Activated CD8-positive, alpha-beta memory T cell treated with anti-CD3 and anti-CD28 coated beads for 24 hours (primary cell): Measurements from ENCODE around the gene SNX17.
A peak's percentile ranks its signal among the peaks of the same experiment; 100 is the strongest.

Experiments used
- DNase-seq: peaks from one replicate; pipeline ENCODE4 v3.0.0-alpha.2; 2020

The SNX17 gene

DNA sequence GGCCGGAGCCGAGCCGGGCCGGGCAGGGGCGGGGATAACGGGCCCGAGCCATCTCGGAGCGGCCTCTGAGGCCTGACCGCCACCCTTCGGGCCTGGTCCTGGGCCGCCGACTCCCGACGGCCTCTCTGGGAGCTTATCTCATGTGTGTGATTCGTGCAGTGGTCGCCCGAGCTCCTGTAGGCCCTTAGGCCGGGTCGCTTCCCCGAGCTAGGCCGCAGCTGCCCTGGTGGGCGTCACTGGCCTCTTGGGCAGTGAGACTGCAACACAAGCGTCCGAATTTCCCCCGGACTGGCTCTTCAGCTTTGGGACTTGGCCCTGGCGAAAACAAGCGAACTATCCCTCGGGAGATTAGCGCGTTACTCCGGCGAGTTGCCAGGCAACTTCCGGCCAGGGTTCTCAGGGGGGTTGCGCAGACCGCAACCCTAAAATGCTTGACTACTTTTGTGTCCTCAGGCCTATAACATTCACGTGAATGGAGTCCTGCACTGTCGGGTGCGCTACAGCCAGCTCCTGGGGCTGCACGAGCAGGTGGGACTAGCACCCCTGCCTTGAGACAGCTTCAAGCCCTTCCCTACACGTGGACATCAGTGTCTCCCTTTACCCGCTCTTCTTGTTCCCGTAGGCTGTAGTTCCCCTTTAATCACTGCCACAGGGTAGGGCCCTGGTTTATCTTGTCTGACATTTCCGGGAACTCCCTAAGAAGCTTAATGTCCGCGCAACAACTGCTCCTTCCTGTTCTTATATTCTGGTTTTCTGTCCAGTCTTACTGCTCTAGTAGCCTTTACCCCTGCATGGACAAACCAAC lies 602 bp downstream of the SNX17 start:
- peak; percentile 82 for DNase-seq

DNA sequence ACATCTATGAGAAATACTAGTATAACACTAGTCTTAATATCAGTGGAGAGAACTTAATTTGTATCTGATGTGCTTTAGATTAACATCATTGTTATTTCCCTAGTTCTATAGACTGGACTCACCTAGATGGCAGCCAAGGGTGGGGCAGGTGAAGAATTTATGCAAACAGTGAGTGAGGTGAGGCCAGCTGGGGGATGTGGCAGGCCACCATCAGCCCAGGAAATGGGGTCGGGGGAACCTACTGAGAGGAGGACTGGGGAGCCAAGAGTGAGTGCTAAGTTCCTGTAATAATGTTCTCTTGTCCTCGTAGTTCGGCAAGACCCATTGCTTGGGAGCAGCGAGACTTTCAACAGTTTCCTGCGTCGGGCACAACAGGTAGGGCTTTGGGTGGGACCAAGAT lies 2.5 kb downstream of the SNX17 start:
- no peak for DNase-seq

DNA sequence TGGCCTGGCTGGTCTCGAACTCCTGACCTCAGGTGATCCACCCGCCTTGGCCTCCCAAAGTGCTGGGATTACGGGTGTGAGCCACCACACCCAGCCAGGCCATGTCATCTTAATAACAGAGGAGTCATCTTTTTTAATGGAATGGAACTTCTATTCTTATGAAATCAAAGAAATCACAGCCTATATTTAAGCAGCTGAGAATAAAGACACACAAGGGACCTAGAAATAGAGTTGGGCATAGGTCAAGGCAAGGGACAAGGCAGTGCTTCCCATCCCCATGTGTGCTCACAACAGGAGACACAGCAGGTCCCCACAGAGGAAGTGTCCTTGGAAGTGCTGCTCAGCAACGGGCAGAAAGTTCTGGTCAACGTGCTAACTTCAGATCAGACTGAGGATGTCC lies 3.2 kb downstream of the SNX17 start:
- DNase-seq = no peak

DNA sequence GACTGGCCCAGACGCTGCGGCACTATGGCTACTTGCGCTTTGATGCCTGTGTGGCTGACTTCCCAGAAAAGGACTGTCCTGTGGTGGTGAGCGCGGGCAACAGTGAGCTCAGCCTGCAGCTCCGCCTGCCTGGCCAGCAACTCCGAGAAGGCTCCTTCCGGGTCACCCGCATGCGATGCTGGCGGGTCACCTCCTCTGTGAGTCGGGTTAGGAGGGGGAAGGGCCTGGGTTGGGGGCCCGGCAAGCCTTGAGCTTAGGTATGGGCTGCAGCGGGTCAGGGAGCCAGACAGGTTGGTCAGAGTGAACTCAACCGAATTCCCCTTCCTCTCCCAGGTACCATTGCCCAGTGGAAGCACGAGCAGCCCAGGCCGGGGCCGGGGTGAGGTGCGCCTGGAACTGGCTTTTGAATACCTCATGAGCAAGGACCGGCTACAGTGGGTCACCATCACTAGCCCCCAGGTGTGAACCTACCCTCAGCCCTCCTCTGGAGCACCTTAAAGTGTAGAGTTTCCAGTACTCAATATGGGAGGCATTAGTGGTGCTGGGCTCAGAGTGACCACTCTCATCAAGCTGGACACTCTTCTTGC lies 5.2 kb downstream of the SNX17 start:
- no peak for DNase-seq

DNA sequence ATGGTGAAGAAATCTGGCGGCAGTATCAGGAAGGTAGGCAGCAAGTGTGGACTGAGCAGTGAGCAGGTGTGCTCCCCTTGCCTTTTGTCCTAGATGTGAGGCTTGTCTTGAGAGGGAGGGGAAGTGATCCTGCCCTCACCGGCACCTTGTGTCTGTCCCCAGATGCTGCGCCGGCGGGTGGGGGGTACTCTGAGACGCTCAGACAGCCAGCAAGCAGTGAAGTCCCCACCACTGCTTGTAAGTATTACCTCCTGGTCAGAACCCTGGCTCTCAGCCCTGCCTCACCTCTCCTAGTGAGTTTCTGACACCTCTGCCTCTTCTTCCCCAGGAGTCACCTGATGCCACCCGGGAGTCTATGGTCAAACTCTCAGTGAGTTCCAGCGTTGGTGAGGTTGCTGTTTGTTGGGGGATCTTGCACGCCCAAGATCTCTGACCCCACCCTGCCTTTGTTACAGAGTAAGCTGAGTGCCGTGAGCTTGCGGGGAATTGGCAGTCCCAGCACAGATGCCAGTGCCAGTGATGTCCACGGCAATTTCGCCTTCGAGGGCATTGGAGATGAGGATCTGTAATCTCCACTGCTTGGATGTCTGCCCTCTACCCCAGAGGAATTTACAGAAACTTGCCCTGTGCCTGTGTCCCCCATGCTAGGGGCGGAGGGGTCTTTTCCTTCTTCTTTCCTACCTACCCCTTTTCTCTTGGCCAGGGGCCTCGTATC lies 5.9 kb downstream of the SNX17 start:
- no peak for DNase-seq

DNA sequence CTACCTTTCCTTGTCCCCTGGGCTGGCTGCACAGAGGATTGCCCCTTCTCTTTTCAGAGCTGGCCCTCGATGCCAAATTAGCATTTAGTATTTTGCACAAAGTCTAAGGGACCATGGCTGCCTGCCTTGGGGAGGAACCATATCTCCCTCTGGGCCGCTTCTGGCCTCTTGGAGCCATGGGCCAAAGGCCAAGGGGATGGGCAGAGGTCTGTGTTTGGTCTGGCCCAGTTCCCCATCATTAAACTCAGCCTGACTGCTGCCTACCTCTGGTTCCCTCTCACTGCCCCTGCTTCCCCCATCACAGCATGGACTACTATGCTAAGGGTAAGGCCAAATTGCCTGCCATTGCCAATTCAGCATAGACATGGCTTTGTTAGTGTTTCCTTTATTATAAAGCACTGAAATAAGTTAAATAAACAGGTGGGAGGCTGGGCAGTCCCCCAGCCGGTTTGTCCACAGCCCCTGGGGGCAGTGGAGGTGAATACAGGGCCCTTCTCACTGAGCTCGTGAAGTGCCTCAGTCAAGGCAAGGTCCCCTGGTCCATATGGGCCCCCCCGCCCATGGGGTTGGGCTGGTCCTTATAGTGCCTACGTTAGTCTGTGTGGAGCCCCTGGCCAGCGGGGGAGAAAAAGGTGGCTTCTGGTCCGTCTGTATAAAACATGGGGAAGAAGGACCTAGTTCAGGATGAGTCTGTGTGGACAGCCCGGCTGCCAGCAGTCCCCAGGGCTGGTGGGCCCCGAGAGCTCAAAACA lies 6.6 kb downstream of the SNX17 start:
- DNase-seq = no peak

DNA sequence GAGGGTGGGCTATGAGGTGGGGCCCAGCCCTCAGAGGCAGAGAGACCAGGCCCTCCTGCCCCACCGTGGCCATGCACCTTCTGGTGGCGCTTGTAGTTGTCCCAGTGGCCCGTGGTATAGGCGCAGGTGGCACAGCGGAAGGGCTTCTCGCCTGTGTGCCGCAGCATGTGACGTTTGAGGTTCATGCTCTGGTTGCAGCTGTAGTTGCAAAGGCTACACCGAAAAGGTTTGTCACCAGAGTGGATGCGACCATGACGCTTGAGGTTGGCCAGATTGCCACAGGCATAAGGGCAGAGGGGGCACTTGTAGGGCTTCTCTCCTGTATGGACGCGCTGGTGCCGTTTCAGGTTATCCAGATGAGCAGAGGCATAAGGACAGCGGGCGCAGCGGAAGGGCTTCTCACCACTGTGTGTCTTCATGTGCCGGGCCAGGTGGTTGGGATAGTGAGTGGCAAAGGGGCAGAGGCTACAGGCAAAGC lies 7.2 kb downstream of the SNX17 start:
- DNase-seq = peak; percentile 62

DNA sequence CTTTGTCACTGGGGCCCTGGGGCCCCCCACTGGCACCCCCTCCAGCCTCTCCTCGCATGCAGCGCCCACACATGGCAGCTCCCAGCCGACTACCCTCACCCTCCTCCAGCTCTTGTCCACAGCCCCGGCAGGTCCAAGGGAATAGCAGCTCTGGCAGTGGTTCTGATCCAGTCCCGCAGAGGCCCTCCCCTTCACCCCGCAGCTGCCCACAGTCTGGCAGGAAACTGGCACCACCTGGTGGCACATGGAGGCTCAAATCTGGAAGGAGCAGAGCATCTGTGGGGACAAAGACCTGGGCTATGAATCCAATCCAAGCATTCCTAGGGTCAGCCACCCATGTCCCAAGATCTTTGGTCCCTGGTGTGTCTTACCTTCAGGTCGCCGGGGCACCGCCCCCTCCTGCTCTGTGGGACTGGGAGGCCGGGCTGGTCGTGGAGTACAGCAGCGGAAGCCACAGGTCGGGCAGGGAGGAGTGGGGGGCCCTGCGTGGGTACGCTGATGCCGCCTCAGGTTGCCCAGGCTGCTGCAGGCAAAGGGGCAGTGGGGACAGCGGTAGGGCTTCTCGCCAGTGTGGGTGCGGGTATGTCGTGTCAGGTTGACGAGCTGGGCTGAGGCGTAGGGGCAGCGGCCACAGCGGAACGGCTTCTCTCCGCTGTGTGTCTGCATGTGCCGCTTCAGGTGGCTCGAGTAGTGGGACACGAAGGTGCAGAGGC lies 7.8 kb downstream of the SNX17 start:
- DNase-seq = peak; percentile 67

DNA sequence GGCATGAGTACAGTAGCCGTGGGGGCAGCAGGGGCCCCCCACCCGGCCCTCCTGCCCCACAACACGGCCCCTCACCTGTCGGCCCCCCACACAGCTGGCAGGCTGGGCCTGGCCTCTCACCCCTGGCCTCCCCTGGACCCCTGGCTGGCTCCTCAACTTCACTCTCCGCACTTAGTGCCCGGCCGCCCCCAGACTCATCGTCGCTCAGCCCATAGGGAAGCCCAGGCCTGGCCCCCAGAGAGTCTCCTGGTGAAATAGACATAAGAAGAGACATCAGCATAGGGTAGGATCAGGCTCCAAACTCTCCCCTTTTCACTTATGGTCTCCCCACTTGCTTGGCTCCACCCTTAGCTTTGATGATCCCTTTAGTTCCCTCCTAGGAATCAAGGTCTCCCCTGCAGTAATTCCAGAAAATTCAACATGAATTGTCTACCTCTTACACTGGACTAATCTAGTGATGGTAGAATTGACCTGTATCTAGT lies 8.4 kb downstream of the SNX17 start:
- DNase-seq = no peak

DNA sequence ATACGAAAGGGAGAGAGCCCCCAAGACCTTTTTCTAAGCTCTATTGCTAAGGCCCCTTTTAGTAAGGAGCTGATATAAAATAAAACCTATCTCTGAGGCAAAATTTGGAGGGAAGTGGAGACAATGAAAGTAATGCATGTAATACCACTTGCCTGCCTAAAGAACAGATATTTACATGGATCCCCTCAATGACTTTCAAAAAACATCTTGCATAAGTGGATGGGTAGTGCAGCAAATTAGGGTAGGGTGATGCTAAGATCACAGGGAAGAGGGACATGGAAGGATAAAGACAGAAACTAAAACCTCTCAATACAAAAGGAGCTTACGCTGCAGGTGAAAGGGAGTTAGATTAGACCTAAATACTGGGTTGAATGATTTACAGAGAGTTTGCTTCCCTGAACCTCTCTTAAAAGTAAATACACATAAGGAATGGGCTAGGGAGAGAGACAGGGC lies 9.0 kb downstream of the SNX17 start:
- DNase-seq = no peak

DNA sequence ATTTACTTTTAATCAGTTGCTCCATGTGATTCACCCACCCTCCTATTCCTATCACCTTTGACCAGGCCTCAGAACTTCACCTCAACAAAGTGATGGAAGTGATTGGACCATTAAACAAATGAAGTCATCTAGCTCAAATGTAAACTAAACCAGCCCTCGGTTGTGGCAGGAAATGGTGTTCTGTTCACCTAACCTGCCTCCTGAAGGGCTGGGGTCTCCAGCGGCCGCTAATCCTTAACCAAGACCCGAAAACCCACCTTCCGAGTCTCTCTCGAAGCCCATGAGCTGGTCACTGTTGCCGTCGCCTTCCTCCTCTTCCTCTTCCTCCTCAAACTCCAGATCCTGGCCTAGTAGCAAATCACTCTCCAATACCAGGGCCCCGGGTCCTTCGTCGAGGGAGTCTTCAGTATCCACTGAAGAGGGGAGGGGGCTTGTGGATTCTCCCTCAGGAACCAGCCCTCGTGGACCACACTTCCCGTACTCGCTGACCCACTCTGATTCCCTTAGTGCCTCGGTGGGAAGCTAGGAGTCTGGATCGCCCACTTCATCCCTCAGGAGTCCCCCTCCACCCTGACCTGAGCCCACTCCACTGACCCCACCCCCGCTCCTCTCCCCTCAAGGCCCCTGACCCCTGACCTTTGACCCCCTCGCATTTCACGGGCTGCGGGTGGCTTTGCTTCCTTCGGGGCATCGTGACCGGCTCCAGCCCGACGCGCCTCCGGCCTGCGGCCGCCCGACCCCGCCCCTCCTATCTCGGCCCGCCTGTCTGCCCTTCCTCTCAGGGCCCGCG lies 9.6 kb downstream of the SNX17 start:
- DNase-seq = no peak

DNA sequence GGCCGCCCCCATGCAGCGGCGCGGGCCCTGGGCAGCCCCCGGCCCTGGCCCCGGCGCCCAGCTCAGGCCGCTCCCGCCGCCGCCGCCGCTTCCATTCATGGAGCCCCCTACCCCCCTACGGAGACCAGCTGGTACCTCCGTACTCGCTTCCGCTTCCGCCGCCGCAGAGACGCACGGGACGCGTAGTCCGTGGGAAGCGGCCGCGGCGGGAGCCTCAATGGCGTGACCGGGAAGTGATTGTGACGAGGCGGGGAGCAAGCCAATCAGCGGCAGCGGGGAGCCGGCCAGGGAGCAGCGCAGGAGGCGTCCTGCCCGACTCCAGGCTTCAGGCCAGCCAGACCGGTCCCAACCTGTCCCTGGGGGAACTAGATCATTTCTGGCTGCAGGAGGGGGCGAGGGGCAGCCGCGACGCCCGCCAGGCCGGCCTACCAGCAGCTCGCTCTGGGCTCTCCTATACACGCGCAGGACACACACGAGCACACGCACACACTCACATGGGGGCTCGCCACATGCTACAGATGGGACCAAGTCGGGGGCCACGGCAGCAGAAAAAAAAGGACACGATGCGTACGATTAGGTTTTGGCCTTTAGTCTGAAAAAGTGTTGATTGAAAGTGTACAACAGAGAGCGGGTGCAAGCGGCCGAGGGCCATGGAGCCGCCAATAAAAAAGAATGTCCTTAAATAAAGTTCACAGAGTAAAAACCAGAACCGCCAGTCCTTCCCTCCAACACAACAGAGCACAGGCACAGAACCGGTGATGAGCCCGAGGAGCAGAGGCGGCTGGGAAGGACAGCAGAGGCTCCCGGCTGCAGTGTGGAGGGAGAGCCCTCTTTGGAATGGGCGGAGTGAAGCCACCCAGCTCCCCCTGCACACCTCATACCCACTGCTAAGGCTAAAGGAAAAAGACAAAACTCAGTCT lies 10.5 kb downstream of the SNX17 start, which contains the start of gene ZNF513:
Gene ZNF513 (minus strand): TSS at position 109 of the 920 bp plus-strand sequence. CDS start 208 bp downstream, outside the sequence.
- DNase-seq = peak; percentile 94

DNA sequence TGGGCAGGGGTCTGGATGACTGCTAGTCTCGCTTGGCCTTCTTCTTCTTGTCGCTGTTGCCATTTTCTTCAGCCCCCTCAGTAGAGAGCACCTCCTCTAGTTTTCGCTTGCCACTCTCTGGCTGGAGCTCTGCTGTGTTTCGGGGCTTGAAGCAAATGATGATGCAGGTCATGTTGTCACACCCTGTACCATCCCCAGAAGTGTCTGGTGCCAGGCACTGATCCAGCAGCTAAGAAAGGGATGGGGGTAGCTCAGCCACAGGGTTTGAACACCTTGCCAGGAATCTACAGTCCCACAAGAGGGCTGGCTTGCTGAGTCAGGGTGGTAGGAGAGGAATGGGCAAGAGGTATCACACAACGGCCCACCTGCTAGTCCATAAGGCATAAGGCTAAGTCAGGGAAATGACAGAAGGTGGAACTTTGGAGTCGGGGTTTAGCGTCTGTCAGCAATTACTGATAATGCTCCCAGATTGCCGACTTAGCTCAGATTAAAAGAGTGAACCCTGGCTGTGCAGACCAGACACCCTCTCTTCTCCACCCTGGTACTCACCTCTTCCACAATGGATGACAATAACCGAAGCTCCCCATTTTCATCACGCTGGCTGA lies 11.3 kb downstream of the SNX17 start:
- no peak for DNase-seq

DNA sequence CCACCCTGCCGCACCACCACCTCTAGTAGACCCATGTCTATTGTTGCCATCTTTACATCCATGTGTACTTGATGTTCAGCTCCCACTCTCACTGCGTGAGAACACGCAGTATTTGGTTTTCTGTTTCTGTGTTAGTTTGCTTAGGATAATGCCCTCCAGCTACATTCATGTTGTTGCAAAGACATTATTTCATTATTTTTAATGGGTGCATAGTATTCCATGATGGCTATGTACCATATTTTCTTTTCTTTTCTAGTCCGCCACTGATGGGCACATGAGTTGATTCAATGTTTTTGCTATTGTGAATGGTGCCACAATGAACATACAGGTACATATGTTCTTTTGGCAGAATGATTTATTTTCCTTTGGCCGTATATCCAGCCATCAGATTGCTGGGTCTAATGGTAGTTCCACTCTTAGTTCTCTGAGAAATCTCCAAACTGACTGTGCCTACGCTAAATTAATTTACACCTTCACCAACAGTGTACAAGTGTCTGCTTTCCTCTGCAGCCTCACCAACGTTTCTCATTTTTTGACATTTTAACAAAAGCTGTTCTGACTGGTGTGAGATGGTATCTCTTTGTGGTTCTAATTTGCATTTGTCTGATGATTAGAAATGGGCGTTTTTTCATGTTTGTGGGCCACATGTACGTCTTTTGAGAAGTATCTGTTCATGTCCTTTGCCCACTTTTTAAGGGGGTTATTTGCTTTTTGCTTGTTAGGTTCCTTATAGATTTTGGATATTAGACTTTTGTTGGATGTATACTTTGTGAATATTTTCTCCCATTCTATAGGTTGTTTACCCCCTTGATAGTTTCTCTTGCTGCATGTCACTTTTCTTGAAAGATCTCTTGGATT lies 20.6 kb downstream of the SNX17 start:
- DNase-seq = no peak

DNA sequence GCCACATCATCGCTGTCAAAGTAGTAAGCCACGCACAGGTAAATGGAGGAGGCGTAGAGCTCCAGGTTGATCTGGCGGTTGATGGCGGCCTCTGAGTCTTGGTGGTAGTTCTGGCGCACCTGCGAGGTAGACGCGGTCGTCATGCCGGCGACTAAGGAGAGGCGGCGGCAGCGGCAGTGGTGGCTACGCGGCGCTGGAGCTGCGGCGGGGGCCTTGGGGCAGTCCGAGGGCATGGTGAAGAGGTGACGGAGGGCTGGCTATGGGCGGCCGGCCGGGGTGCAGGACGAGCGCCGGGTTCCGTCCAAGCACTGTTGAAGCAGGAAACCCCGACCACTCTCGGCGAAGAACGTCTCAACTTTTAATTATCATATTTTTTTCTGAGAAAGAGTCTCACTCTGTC lies 22.8 kb downstream of the SNX17 start:
- DNase-seq = no peak

DNA sequence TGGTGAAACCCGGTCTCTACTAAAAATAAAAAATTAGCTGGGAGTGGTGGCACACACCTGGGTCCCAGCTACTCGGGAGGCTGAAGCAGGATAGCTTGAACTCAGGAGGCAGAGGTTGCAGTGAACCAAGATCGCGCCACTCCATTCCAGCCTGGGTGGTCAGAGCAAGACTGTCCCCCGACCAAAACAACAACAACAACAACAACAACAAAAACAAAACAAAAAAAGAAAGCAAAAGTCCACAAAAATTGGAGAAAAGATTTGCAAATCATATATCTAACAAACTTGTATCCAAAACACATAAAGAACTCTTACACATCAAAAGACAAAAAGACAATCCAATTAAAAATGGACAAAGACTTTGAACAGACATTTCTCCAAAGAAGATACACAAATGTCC lies 28.5 kb downstream of the SNX17 start:
- DNase-seq = no peak

DNA sequence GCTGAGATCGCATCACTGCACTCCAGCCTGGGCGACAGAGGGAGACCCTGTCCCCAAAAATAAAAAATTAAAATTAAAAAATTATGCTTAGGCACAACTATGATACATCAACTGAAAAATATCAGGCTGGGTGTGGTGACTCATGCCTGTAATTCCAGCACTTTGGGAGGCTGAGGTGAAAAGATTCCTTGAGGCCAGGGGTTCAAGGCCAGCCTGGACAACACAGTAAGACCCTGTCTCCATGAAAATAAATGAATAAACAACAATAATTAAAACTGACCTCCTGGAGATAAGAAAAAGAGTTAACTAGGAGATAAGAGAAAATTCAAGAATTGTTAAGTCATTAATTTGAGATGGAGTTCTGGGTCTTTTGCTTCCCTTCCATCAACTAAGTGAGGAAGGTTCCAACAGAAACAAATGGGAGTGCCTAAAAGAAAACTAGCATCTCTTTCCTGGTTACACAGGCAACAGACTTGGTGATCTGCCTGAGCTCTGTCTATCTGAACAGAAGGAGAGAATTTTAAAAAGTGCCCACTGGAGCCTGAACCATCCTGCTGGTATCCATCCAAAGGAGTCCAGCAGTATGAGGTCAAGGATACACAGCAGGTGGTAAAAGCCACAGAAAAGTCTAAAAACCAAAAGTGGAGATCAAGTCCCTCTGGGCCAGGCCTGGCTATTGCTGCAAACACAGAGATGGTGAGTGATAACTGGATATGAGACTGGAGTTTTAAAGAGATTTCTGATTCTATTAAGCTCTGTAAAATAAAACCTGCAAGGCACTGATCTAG lies 30.1 kb downstream of the SNX17 start:
- DNase-seq = no peak
